Effector memory CD8-positive, alpha-beta T cell (primary cell): ENCODE data around the gene TIMM44.
"Not testable (repeated sequence)": the region's sequence is repeated elsewhere in the genome, so short reads cannot be mapped to it uniquely, and the experiment has no call there.

ENCODE experiments used
- ATAC-seq: fragments of 150-1000 bp; cut with Tn5 transposase; replicated peaks from 2 replicates; pipeline ENCODE4 v1.10.0; 2021; ENCODE audit warnings: mild to moderate bottlenecking, moderate library complexity
- DNase-seq, 3 experiments: peaks; one replicate each; pipeline ENCODE4 v3.0.0; 2021
- H3K27ac Mint-ChIP-seq, 2 donors: one replicate each; pipeline ENCODE4 v1.8.0; 2022; ENCODE audit warnings: mild to moderate bottlenecking in 2 of 2, mixed read lengths in 2 of 2, moderate library complexity in 2 of 2
- H3K27me3 Mint-ChIP-seq, 2 donors: one replicate each; pipeline ENCODE4 v1.8.0; 2022; ENCODE audit warnings: mixed read lengths in 2 of 2
- H3K36me3 Mint-ChIP-seq: one replicate; pipeline ENCODE4 v1.8.0; 2022; ENCODE audit warnings: mild to moderate bottlenecking, moderate library complexity, mixed read lengths; ENCODE audit not compliant: insufficient read depth
- H3K4me1 Mint-ChIP-seq, 2 donors: one replicate each; pipeline ENCODE4 v1.8.0; 2022; ENCODE audit warnings: low read depth in 2 of 2, mixed read lengths in 2 of 2
- H3K4me3 Mint-ChIP-seq, 2 donors: one replicate each; pipeline ENCODE4 v1.8.0; 2022; ENCODE audit warnings: mild to moderate bottlenecking in 2 of 2, mixed read lengths in 2 of 2, moderate library complexity in 2 of 2
- H3K9me3 Mint-ChIP-seq, 2 donors: one replicate each; pipeline ENCODE4 v1.8.0; 2022; ENCODE audit warnings: mixed read lengths in 2 of 2

The TIMM44 gene

GRCh38 chr19:7899751-7900378, 43.6 kb downstream of the TIMM44 start:
- Mint-ChIP-seq H3K27ac (no peak overlapping the region), H3K4me1 (peaks cover 13% of the 10 kb centered on the region in 2 donors), H3K4me3 (no peak overlapping the region), H3K36me3 (peaks cover 21% of the 10 kb centered on the region), H3K27me3 (peaks cover 15 to 20% of the 10 kb centered on the region in 2 donors), H3K9me3 (no peaks in the 10 kb centered on the region)
- DNase-seq (no peak), ATAC-seq (no peak)

GRCh38 chr19:7898967-7899366, 44.5 kb downstream of the TIMM44 start:
- ATAC-seq (no peak), DNase-seq (no peak)
- H3K9me3 Mint-ChIP-seq = no peaks in the 10 kb centered on the region
- H3K27me3 Mint-ChIP-seq = peaks cover 24 to 29% of the 10 kb centered on the region in 2 donors
- H3K27ac Mint-ChIP-seq = no peak overlapping the region
- peaks cover 12% of the 10 kb centered on the region for H3K36me3 Mint-ChIP-seq
- H3K4me1 Mint-ChIP-seq = peaks cover 8 to 9% of the 10 kb centered on the region in 2 donors
- H3K4me3 Mint-ChIP-seq = no peak overlapping the region

- H3K4me1 Mint-ChIP-seq = no peaks in the 10 kb centered on the region
- no peaks in the 10 kb centered on the region for H3K9me3 Mint-ChIP-seq
- ATAC-seq = no peak
- H3K27ac Mint-ChIP-seq = no peak overlapping the region
- no peak for DNase-seq
- H3K4me3 Mint-ChIP-seq = no peak overlapping the region
- peaks cover 27 to 33% of the 10 kb centered on the region in 2 donors for H3K27me3 Mint-ChIP-seq
- H3K36me3 Mint-ChIP-seq = no peaks in the 10 kb centered on the region
Measured at GRCh38 chr19:7897292-7897691, 46.2 kb downstream of the TIMM44 start.

- ATAC-seq (no peak), DNase-seq (no peak)
- no peak overlapping the region for H3K27ac Mint-ChIP-seq
- H3K27me3 Mint-ChIP-seq = peaks cover 27 to 43% of the 10 kb centered on the region in 2 donors
- no peak overlapping the region for H3K4me3 Mint-ChIP-seq
- H3K36me3 Mint-ChIP-seq = no peaks in the 10 kb centered on the region
- no peaks in the 10 kb centered on the region for H3K4me1 Mint-ChIP-seq
- no peaks in the 10 kb centered on the region for H3K9me3 Mint-ChIP-seq
Measured at GRCh38 chr19:7895565-7895964, 47.9 kb downstream of the TIMM44 start.

- Mint-ChIP-seq H3K4me3 (no peak overlapping the region), H3K4me1 (no peaks in the 10 kb centered on the region), H3K9me3 (no peaks in the 10 kb centered on the region), H3K36me3 (no peaks in the 10 kb centered on the region), H3K27me3 (peaks cover 27 to 49% of the 10 kb centered on the region in 2 donors), H3K27ac (no peak overlapping the region)
- DNase-seq (no peak), ATAC-seq (no peak)
Measured at GRCh38 chr19:7894612-7895309, 48.7 kb downstream of the TIMM44 start.

GRCh38 chr19:7893362-7894101, 49.9 kb downstream of the TIMM44 start:
- not testable (repeated sequence) for H3K4me1 Mint-ChIP-seq, H3K9me3 Mint-ChIP-seq, H3K27ac Mint-ChIP-seq, H3K4me3 Mint-ChIP-seq, H3K36me3 Mint-ChIP-seq, DNase-seq, ATAC-seq
- H3K27me3 Mint-ChIP-seq = peaks cover 36 to 61% of the 10 kb centered on the region in 2 donors

- H3K4me3 Mint-ChIP-seq = no peak overlapping the region
- no peak for ATAC-seq
Measured at GRCh38 chr19:7888826-7889217, 54.6 kb downstream of the TIMM44 start.

GRCh38 chr19:7888145-7888825, 55.2 kb downstream of the TIMM44 start, which contains the start of gene LRRC8E:
Gene LRRC8E (plus strand): TSS chr19:7888510. CDS start chr19:7895604, 7,094 bp downstream.
- no peak for DNase-seq
- no peak within 1 kb of the TSS for H3K4me3 Mint-ChIP-seq

More at GRCh38 chr19:7888826-7889217, 54.6 kb downstream of the TIMM44 start:
- DNase-seq = no peak
- H3K9me3 Mint-ChIP-seq = no peaks in the 10 kb centered on the region
- H3K27me3 Mint-ChIP-seq = peaks cover 10 to 42% of the 10 kb centered on the region in 2 donors
- no peaks in the 10 kb centered on the region for H3K36me3 Mint-ChIP-seq
- peaks cover 0 to 1% of the 10 kb centered on the region in 2 donors for H3K4me1 Mint-ChIP-seq
- no peak overlapping the region for H3K27ac Mint-ChIP-seq

GRCh38 chr19:7887408-7888144, 55.9 kb downstream of the TIMM44 start:
- H3K27ac Mint-ChIP-seq = no peak overlapping the region
- no peaks in the 10 kb centered on the region for H3K36me3 Mint-ChIP-seq
- DNase-seq (no peak), ATAC-seq (no peak)
- no peak overlapping the region for H3K4me3 Mint-ChIP-seq
- H3K9me3 Mint-ChIP-seq = no peaks in the 10 kb centered on the region
- peaks cover 0 to 1% of the 10 kb centered on the region in 2 donors for H3K4me1 Mint-ChIP-seq
- H3K27me3 Mint-ChIP-seq = peaks cover 8 to 40% of the 10 kb centered on the region in 2 donors

More at GRCh38 chr19:7888145-7888825, 55.2 kb downstream of the TIMM44 start, which contains the start of gene LRRC8E:
- H3K4me1 Mint-ChIP-seq = peaks cover 0 to 1% of the 10 kb centered on the region in 2 donors
- no peak within 1 kb of the TSS for H3K27ac Mint-ChIP-seq
- peak; percentile 76 for ATAC-seq
- H3K9me3 Mint-ChIP-seq = no peaks in the 10 kb centered on the region
- peaks cover 8 to 40% of the 10 kb centered on the region in 2 donors for H3K27me3 Mint-ChIP-seq
- H3K36me3 Mint-ChIP-seq = no peaks in the 10 kb centered on the region

GRCh38 chr19:7885818-7886217, 57.6 kb downstream of the TIMM44 start:
- no peak overlapping the region for H3K4me3 Mint-ChIP-seq
- H3K27ac Mint-ChIP-seq = no peak overlapping the region
- H3K27me3 Mint-ChIP-seq = peaks cover 8 to 30% of the 10 kb centered on the region in 2 donors
- H3K9me3 Mint-ChIP-seq = no peaks in the 10 kb centered on the region
- ATAC-seq (no peak), DNase-seq (no peak)
- peaks cover 0 to 1% of the 10 kb centered on the region in 2 donors for H3K4me1 Mint-ChIP-seq
- H3K36me3 Mint-ChIP-seq = no peaks in the 10 kb centered on the region

- Mint-ChIP-seq H3K9me3 (no peaks in the 10 kb centered on the region), H3K36me3 (no peaks in the 10 kb centered on the region), H3K4me1 (peaks cover 0 to 1% of the 10 kb centered on the region in 2 donors), H3K4me3 (no peak overlapping the region), H3K27ac (no peak overlapping the region), H3K27me3 (peaks cover 3 to 16% of the 10 kb centered on the region in 2 donors)
- ATAC-seq (no peak), DNase-seq (no peak)
Measured at GRCh38 chr19:7883796-7884570, 59.5 kb downstream of the TIMM44 start.

GRCh38 chr19:7883105-7883504, 60.4 kb downstream of the TIMM44 start:
- Mint-ChIP-seq H3K27ac (no peak overlapping the region), H3K4me1 (peaks cover 0 to 1% of the 10 kb centered on the region in 2 donors), H3K9me3 (no peaks in the 10 kb centered on the region), H3K36me3 (no peaks in the 10 kb centered on the region), H3K27me3 (peaks cover 0 to 10% of the 10 kb centered on the region in 2 donors), H3K4me3 (no peak overlapping the region)
- ATAC-seq (no peak), DNase-seq (no peak)
